Hypothalamus (tissue), 51 donors: ENCODE results near the gene ABCA7.
A peak's percentile ranks its signal among the peaks of the same experiment; 100 is the strongest.
"Not testable (repeated sequence)": the region's sequence is repeated elsewhere in the genome, so short reads cannot be mapped to it uniquely, and the experiment has no call there.

Source experiments
- DNase-seq, 51 donors: peaks; one replicate each; lab custom pipeline; 2025; lab: John Stamatoyannopoulos, UW

Gene ABCA7

DNA sequence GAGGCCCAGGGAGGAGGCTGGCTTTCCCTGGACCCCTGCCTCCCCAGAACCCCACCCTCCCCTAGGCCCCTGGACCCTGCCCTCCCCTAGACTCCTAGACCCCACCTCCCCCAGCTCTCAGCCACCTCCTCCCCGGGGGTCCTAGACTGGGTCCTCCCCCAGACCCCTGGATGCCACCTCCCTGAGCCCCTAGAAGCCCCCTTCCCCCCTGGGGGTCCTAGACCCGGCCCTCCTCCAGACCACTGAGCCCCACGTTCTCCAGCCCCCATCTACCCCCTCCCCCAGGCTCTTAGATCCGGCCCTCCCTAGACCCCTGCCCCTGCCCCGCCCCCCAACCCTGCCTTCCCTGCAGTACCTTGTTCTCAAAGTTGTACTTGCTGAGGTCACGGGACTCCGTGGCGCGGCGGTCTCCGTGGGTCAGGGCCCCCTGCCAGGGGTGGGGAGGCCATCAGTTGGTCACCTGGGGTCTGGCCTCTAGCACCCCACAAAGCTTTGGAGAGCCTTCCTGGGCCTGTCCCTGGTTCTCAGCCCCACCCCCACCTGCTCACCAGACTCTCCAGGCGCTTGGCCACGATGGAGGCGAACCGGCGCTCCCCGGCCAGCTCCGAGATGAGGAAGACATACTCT, 71.8 kb downstream of the ABCA7 start:
- DNase-seq: no peak

DNA sequence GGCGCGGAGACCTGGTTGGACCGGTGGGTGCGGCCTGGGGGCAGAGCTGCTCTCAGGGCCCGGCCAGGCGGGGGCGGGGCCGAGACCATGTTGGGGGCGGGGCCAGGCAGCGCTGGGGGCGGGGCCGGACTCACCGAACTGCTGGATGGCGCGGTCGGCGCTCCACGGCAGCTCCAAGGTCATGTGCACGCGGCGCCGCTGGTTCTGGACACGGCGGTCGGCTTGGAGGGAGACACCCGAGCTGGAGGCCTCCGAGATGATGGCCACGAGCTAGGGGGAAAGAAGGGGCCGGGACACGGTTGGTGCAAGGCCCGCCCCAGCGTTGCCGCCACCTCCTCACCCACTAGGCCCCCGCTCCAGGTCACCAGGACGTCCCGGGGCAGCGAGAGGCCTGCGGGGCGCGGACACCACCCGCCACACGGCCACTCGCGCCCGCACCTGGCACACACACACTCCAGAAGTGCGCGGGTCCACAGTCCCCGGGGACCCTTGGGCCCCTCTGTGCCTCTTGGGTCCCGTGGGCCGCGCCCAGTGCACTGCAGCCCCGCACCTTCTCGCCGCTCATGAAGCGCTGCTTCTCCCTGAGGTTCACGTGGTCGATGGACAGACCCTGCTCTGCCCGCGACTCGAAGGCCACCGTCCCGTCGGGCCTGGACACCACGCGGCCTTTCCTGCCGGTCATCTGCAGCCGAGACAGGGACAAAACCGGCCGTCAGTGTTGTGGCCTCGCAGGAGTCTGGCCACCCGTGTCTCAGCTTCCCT, 72.5 kb downstream of the ABCA7 start:
- no peak for DNase-seq

DNA sequence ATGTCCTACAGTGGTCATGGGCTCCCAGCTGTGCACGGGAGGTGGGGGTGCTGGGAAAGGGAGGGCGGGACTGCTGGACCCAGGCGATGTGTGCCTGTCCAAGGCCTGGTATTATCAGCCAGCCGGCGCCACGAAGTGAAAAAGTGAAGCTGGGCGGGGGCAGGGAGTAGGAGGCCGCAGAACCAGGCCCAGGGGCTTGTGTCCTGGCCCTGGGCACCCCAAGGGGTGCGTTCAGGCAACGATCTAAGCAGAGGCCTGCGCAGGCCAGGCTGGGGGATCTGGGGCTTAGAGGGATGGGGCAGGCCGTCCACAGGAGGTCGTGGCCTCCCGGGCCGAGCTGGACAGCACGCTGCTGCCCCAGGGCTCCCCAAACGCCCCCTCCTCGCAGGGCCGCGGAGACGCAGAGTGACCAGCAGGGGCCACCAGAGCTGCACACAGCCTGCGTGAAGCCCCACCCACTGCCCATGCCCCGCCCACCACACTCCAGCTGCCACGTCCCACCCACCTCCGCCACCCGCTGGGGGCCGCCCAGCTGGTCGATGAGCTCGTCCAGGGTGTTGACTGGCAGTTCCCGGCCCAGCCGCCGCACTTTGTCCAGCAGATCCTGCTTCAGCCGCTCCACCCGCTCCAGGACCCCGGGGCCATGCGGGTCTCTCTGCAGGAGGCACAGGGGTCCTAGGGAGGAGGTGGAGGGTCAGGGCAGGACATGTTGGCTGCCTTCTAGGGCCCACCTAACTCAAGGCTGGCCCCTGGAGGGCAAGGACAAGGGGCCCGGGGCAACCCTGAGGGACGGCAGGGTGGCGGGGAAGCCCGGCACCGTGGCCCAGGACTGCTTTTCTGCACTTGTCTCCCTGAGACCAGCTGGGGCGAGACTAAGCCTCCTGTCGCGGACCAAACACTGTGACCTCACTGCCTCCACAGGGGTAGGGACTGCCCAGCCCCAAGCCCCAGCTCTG, 73.4 kb downstream of the ABCA7 start:
- peak; percentile 31 to 97 (median 89) for DNase-seq

DNA sequence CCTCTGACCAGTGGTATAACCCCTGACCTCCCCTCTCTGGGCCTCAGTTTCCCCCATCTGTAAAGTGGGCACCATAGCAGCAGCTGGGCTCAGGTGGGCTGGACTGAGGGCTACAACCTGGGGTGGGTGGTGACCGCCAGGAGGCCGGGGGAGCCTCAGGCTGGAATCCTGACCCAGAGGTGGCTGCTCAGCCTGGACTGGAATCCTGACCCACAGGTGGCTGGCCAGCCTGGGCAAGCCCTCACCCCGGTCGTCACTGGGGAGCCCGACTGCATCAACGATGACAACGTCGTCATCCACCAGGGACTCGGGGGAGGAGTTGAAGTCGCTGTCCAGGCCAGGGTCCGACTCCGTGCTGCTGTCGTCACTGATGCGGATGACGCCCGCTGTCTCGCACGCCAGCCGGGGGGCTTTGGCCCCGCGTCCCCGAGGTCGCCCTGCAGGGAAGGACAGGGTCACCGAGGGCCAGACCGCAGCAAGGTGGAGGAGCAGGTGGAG, 74.1 kb downstream of the ABCA7 start:
- DNase-seq: no peak

DNA sequence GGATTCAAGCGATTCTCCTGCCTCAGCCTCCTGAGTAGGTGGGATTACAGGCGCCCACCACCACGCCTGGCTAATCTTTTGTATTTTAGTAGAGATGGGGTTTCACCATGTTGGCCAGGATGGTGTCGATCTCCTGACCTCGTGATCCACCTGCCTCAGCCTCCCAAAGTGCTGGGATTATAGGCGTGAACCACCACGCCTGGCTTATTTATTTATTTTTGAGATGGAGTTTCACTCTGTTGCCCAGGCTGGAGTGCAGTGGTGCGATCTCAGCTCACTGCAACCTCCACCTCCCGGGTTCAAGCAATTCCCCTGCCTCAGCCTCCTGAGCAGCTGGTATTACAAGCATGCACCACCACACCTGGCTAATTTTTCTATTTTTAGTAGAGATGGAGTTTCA, 74.8 kb downstream of the ABCA7 start:
- not testable (repeated sequence) for DNase-seq
